Measurements from ENCODE around the gene CLIC3.
"Not testable (repeated sequence)": the region's sequence is repeated elsewhere in the genome, so short reads cannot be mapped to it uniquely, and the experiment has no call there.

The CLIC3 gene

GRCh38 chr9:137035507-137035834 lies 39.1 kb upstream of the CLIC3 start:
- no peak for DNase-seq
- TF ChIP-seq POLR2A (IDR thresholded peaks at IDR 0.05; ENCODE audit: low read length): no peak
- TF ChIP-seq GATA1 (IDR thresholded peaks at IDR 0.05; ENCODE audit: low read depth, low read length): no peak

DNA sequence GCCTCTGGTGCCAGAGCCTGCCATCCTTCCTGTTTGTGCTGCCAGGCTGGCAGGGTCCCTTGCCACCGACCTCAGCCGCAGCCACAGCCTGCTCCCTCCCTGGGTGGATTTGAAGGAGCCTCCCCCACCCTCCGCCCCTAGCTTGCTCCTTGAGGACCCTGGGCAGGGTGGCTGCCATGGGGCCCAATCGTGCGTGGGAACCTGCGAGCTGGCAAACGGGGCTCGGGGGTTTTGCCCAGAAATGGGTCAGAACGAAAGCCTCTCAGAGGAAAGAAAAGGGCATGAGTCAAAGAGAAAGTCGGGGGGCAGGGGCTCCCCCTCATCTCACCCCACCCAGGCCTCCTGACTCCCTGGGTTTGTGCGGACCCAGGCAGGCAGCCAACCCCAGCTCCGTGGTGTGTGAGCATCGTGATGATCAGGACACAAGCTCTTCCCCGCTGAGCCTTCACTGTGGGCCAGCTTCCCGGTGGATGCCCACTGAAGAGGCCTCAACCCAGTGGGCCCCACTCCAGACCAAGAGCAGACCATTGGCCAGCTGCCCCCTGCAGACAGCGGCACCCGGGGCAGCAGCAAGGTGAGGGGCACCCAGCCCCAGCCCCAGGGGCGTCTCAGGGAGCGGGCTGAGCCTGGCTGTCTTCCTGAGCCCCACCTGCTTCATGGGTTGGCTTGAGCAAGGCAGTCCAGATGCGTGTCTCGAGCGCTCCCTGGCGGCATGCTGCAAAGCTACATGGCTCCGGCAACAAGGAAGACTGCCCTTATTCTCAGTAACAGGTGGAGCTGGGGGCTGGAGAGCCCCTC lies 38.5 kb upstream of the CLIC3 start:
- peak; percentile 85 to 92 for DNase-seq
- TF ChIP-seq POLR2A (IDR thresholded peaks at IDR 0.05; ENCODE audit: low read length) (no peak), GATA1 (IDR thresholded peaks at IDR 0.05; ENCODE audit: low read depth, low read length) (no peak)

GRCh38 chr9:137034039-137034708 lies 37.8 kb upstream of the CLIC3 start:
- no peak for TF ChIP-seq POLR2A (IDR thresholded peaks at IDR 0.05; ENCODE audit: low read length)
- no peak for TF ChIP-seq GATA1 (IDR thresholded peaks at IDR 0.05; ENCODE audit: low read depth, low read length)
- no peak for DNase-seq

GRCh38 chr9:137033481-137033880 lies 37.1 kb upstream of the CLIC3 start:
- DNase-seq: not testable (repeated sequence)

- no peak for DNase-seq
- no peak for TF ChIP-seq GATA1 (IDR thresholded peaks at IDR 0.05; ENCODE audit: low read depth, low read length)
- TF ChIP-seq POLR2A (IDR thresholded peaks at IDR 0.05; ENCODE audit: low read length): no peak
Measured at GRCh38 chr9:137032858-137033257, 36.5 kb upstream of the CLIC3 start.

DNA sequence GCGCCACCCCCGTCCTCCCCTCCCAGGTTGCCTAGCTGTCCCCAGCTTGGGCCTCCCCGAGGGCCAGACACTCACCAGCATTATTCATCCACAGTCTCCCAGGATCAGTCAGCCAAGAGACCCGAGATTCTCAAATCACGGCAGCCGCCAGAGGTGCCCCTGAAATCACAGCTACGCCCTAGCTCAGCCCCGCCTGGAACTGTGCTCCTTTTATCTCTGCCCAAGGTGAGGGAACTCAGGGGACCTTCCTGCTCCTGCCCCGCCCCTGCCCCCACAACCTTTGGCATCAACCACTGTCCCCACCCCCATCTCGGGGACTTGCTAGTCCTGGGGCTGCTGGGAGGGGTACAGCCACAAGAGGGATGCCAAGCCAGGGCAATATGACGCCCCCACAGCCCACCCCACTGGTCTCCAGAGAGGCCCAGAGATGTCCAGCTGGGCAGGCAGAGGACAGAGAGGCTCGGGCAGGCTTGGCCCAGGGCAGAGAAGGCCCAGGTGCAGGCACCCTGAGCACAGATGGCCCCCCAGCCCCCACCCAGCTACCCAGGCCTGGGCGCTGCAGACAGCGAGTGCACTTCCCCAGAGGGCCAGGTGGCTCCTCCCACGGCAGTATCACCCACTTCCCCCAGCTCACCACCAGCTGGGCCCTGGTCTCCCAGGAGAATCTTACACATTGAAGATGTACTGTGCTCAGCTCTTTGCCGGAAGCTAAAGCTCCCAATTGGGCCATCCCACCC lies 35.7 kb upstream of the CLIC3 start, which contains the start of gene FUT7:
Gene FUT7, minus strand, starts transcription at position 185 of the 737 bp plus-strand sequence. Its CDS starts 97 bp downstream, at position 88.
- DNase-seq: no peak
- TF ChIP-seq GATA1 (IDR thresholded peaks at IDR 0.05; ENCODE audit: low read depth, low read length) (no peak), POLR2A (IDR thresholded peaks at IDR 0.05; ENCODE audit: low read length) (no peak)

DNA sequence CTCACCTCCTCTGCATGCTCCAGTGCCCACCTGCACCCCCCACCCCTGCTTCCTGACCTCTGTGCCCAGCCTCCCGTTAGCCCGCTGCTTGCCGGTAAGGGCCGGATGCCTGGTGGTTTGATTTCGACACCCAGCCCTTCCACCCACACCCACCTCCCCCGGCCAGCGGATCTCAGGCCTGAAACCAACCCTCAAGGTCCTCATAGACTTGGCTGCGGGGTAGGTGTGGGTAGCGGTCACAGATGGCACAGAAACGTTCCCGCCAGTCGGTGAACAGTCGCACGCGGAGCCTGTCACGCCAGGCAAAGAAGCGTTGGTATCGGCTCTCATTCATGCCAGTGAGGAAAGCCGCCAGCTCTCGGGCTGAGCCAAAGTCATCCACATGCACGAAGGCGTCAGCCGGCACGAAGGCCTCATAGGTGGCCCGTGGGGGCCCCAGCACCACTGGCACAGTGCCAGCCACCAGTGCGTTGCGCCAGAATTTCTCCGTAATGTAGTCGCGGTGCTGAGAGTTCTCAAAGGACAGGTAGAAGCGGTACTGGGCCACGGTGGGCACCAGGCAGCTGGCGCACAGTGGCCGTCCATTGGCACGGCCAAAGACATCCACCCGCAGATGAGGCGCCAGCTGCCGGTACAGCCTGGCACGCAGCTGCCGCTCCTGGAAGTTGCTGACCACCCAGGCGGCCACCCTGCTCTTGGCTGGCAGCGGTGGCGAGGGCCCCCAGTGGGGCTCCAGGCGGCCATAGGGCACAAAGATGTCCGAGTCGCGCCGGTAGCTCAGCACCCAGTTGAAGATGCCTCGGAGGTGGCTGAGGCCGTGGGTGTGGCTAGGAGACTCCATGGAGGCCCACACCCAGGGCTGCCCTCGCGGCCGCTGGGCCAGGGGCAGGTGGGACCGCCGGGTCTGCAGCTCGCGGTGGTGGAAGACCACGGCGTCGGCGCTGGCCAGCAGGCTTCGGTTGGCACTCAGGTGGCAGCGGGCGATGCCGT lies 34.5 kb upstream of the CLIC3 start:
- no peak for TF ChIP-seq GATA1 (IDR thresholded peaks at IDR 0.05; ENCODE audit: low read depth, low read length)
- DNase-seq: no peak

GRCh38 chr9:137030006-137030405 lies 33.6 kb upstream of the CLIC3 start:
- DNase-seq: no peak
- no peak for TF ChIP-seq GATA1 (IDR thresholded peaks at IDR 0.05; ENCODE audit: low read depth, low read length)
- no peak for TF ChIP-seq POLR2A (IDR thresholded peaks at IDR 0.05; ENCODE audit: low read length)

GRCh38 chr9:137029058-137029936 lies 32.9 kb upstream of the CLIC3 start:
- TF ChIP-seq POLR2A (IDR thresholded peaks at IDR 0.05; ENCODE audit: low read length): no peak
- TF ChIP-seq GATA1 (IDR thresholded peaks at IDR 0.05; ENCODE audit: low read depth, low read length): no peak
- DNase-seq: peak; percentile 69 to 83

DNA sequence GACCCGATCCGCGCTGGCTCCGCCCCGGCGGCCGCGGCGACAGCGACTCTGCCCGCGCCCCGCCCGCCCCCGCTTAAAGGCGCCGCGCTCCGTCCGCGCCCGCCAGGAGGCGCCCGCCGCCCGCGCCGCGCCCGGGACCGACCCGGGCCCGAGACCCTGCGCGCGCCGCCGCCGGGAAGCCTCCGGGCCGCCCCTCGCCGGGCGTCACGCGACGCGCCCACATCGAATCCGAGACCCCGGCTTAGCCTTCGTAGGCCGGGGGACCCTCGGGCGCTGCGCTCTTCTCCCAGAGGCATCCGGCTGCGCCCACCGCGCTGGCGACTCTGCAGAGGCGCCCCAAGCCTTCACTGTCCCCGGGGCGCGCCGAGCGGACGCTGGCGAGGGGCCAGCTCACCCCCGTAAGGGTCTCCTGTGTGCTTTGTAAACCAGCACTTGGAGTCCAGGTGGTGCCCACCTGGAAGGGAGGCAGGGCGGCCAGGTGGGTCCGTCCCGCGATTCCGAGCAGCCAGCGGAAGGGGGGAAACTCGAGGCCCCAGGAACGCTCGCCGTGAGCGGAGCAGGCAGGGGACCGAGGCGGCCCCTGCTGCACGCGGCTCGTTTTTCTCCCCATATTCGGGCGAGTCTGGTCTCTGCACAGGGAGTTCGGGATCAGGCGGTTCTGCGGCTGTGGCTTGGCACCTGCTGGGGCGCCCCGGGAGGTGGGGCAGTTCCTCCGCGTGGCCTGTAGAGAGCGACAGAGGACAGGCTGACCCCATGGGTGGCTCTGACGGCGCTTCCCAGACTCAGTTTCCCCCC lies 32.1 kb upstream of the CLIC3 start:
- no peak for TF ChIP-seq GATA1 (IDR thresholded peaks at IDR 0.05; ENCODE audit: low read depth, low read length)
- TF ChIP-seq POLR2A (IDR thresholded peaks at IDR 0.05; ENCODE audit: low read length): no peak
- DNase-seq: peak; percentile 76 to 88

DNA sequence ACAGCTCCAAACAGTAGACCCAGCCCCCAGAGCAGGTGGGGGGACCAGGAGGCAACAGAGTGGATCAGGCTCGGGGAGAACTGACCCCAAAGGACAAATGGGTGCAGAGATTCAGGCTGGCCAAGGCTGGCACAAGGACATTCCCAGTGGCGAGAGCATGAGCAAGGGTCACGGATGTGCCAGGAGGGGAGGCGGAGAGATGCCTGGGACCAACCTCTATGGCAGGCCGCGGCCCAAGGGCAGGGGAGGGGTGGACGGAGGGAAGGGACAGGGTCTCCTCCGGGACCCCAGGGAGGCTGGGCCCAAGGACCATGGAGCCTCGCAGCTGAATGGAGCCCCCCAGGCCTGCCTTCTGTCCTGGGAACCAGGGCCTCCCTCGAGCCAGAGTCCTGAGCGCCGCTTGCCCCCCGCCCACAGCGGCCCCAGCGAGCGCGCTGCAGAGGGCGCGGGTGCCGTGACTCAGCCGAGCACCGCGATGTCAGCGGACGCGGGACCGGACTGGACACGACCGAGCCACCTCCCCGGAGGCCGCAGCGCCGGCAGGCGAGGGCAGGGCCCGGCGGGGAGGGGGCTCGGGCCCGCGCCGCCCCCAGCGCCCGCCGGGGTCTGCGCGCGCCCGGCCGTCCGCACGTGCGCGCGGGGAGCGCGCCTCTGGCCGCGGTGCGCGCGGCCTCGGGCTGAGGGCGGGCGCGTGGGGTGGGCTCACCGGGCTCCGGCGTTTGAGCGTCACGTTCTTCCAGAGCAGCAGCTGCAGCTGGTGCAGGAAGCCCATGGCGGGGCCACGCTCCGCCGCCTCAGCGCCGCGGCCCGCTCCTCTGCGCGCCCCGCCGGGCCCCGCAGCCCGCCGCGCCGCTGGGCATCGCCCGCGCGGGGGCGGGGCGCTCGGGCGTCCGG lies 31.2 kb upstream of the CLIC3 start, which contains the start of gene ABCA2:
Gene ABCA2, minus strand, starts transcription at position 869 of the 894 bp plus-strand sequence. Its CDS starts 97 bp downstream, at position 772.
- DNase-seq: no peak
- no peak for TF ChIP-seq POLR2A (IDR thresholded peaks at IDR 0.05; ENCODE audit: low read length)
- TF ChIP-seq GATA1 (IDR thresholded peaks at IDR 0.05; ENCODE audit: low read depth, low read length): no peak

Data from erythroblast (primary cell).